Esophagus squamous epithelium (tissue), 4 donors: Measurements from ENCODE around the gene SPACA9.

Experiments
- POLR2A ChIP-seq, 4 donors: fragments of 450-650 bp; IDR thresholded peaks; one replicate each; pipeline ENCODE4 v1.6.1; 2017; ENCODE audit warnings: antibody characterized with exemption in 4 of 4, mild to moderate bottlenecking in 4 of 4, moderate library complexity in 3 of 4
- TF ChIP-seq, protein P1 (sequence below), 6 experiments: fragments of 450-650 bp in 4 of 6; fragments of 200-600 bp in 2 of 6; sonication (generic) in 2 of 6; IDR thresholded peaks; one replicate each; pipeline ENCODE4 v1.5.1; 2016 to 2019; ENCODE audit warnings: antibody characterized with exemption in 6 of 6, mild to moderate bottlenecking in 4 of 6, moderate library complexity in 4 of 6

DNA sequence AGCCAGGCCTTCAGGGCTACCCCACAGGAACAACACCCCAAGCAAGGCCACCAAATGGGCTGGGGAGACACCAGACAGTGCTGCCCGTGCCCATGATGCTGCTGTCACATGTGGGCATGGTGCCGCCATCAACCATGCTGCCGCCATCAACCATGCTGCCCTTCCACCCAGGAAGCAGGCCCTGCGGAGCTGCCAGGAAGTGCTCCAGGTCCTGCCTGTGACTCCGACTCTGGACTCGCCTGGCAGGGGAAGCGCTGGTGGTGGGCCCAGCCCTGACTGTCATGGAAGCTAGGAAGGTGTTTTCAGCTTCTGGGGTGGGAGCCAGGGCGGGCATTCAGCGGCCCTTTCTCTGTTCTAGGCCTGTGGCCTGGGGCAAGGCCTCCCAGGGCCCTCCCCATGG, 9.4 kb upstream of the SPACA9 start:
- TF ChIP-seq, protein P1, sequence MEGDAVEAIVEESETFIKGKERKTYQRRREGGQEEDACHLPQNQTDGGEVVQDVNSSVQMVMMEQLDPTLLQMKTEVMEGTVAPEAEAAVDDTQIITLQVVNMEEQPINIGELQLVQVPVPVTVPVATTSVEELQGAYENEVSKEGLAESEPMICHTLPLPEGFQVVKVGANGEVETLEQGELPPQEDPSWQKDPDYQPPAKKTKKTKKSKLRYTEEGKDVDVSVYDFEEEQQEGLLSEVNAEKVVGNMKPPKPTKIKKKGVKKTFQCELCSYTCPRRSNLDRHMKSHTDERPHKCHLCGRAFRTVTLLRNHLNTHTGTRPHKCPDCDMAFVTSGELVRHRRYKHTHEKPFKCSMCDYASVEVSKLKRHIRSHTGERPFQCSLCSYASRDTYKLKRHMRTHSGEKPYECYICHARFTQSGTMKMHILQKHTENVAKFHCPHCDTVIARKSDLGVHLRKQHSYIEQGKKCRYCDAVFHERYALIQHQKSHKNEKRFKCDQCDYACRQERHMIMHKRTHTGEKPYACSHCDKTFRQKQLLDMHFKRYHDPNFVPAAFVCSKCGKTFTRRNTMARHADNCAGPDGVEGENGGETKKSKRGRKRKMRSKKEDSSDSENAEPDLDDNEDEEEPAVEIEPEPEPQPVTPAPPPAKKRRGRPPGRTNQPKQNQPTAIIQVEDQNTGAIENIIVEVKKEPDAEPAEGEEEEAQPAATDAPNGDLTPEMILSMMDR (IDR thresholded peaks at IDR 0.05), result no peak
- TF ChIP-seq POLR2A (IDR thresholded peaks at IDR 0.05), result no peak
